T-helper 22 cell (primary cell): ENCODE measurements around the gene SH2D3A.
"Not testable (repeated sequence)": the region's sequence is repeated elsewhere in the genome, so short reads cannot be mapped to it uniquely, and the experiment has no call there.

Experiments
- DNase-seq: peaks from one replicate; pipeline ENCODE4 v3.0.0-alpha.2; 2020; ENCODE audit warnings: low read depth

Gene SH2D3A

GRCh38 chr19:6754653-6755463 lies 12.4 kb downstream of the SH2D3A start:
- no peak for DNase-seq

- no peak for DNase-seq
Observed at GRCh38 chr19:6754136-6754535, 13.1 kb downstream of the SH2D3A start.

DNA sequence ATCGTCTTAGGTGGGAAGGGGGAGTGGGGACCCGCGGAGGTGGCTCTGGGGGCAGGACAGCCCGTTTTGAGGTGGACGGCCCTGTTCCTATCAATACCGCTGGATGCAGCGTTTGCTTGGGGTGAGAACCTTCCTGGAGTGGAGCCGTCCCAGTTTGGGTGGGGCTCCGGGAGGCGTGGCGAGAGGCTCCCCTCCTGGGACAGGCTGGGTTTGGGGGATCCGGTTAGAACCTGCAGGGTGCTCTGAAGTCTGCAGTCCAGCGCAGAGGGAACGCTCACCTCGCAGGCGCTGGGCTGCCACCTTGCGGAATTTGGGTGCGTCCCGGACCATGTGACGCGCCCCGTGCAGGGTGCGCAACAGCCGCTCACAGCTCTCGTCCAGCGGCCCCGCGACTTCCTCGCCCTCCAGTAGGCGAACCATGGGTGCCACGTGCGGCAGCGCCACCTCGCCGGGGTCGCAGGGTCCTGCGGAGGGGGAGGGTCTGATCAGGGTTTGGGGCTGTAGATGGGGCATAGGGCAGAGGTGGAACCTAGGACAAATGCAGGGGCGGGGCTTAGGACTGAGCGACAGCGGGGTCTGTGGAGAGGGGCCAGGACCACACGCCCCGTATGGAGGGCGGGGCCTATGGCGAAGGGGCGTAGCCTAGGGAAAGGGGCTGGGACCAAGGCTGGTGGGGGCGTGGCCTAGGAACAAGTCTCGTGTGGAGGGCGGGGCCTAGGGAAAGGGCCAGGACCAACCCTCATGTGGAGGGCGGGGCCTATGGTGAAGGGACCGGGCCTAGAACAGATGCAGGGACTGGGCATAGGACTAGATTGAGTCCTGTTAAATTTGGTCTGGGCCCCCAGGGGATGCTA lies 13.8 kb downstream of the SH2D3A start:
- peak; percentile 63 for DNase-seq

DNA sequence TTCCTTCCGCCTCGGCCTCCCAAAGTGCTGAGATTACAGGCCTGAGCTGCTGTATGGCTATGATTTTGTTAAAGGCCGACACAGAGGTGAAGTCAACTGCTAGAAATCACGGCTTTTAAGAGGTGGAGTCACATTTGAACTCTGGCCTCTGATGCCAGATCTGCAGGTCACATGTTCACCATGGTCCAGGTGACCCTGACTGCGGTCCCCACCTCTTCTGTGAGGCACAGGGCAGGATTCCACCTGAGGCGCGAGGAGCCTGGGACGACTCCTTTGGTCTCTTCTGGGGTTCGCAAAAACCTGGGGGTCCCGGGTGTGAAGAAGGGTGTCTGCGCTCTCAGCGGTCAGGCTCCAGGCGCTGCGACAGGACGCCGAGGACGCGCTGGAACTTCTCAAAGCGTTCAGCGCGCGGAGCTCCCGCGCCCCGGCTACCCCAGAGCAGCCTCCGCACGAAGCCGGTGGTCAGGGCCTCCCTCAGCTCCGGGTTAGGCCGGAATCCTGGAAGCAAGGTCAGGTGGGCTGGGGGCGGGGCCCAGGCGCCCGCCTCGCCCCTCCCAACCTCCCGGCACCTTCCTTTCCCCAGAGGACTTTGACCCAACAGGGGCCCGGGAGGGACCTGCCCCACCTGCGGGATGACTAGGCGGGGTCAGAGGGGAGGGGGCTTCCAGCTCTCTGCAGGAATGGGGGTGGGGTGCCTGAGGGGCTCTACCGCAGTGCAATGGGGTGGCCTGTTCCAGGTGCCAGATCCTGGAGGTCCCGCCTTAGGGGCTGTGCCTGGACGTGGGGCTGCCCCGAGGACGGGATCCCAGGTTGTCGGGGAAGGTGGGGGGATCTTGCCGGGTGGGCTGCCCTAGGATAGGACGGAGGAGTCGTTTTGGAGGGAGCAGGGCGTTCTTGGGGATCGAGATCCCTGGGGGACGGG lies 14.7 kb downstream of the SH2D3A start:
- no peak for DNase-seq

DNA sequence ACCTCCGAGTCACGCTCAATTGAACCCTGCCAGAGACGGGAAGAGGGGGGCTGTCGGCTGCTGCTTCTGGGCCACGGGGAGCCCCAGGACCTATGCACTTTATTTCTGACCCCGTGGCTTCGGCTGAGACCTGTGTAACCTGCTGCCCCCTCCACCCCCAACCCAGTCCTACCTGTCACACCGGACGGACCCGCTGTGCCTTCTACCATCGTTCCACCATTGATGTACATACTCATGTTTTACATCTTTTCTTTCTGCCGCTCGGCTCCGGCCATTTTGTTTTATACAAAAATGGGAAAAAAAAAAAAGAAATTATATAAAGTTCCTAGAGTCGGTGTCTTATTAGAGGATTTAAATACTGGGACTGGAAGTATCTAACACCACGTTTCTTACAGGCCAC lies 16.0 kb downstream of the SH2D3A start:
- no peak for DNase-seq

GRCh38 chr19:6750062-6750461 lies 17.2 kb downstream of the SH2D3A start:
- no peak for DNase-seq

GRCh38 chr19:6748543-6748942 lies 18.7 kb downstream of the SH2D3A start:
- DNase-seq: not testable (repeated sequence)

GRCh38 chr19:6745965-6746364 lies 21.3 kb downstream of the SH2D3A start:
- DNase-seq: no peak

DNA sequence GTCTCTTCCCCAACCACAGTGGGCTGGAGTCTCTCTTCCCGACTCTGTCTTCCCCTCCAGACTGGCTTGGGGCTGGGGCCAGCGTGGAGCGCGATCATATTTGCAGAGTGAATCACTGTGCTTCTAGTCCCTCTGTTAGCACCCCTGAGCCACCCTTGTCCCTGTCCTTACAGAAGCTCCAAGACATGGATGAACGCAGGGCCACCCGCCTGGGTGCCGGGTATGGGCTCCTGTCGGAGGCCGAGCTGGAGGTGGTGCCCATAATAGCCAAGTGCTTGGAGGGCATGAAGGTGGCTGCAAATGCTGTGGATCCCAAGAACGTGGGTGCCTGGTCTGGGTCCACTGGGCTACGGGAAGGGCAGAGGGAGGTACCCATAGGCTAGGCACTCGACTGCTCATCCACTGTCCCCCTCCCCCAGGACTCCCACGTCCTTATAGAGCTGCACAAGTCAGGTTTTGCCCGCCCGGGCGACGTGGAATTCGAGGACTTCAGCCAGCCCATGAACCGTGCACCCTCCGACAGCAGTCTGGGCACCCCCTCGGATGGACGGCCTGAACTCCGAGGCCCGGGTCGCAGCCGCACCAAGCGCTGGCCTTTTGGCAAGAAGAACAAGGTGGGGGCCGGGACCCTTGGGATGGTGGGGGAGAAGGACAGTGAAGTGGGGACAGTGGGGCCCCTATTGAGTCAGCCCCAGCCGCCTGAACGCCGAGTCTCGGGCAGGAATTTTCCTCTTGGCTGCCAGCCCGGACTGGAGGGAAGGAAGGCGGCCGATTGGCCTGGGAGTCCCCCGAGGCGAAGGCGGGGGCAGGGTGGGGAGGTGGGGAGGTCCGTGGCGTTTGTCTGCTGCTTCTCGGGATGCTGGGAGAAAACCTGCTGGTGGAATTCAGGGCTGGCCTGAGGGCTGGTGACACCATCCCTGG lies 22.6 kb downstream of the SH2D3A start:
- no peak for DNase-seq

- no peak for DNase-seq
Observed at GRCh38 chr19:6743714-6744380, 23.4 kb downstream of the SH2D3A start.

DNA sequence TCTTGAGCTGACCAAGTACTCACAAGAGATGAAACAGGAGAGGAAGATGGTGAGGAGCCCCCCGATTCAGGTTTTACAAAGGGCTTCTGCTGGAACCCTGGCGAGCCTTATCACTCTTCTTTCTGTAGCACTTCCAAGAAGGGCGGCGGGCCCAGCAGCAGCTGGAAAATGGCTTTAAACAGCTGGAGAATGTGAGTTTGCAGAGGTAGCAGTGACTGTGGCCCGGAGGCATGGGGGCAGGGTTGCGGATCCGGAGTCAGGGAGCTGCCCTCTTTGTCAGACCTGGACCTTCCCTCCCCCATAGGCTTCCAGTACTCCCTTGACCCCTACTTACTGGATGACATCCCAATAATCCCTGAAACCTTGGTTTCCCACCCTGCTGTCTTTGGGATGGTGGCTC lies 24.2 kb downstream of the SH2D3A start:
- no peak for DNase-seq

DNA sequence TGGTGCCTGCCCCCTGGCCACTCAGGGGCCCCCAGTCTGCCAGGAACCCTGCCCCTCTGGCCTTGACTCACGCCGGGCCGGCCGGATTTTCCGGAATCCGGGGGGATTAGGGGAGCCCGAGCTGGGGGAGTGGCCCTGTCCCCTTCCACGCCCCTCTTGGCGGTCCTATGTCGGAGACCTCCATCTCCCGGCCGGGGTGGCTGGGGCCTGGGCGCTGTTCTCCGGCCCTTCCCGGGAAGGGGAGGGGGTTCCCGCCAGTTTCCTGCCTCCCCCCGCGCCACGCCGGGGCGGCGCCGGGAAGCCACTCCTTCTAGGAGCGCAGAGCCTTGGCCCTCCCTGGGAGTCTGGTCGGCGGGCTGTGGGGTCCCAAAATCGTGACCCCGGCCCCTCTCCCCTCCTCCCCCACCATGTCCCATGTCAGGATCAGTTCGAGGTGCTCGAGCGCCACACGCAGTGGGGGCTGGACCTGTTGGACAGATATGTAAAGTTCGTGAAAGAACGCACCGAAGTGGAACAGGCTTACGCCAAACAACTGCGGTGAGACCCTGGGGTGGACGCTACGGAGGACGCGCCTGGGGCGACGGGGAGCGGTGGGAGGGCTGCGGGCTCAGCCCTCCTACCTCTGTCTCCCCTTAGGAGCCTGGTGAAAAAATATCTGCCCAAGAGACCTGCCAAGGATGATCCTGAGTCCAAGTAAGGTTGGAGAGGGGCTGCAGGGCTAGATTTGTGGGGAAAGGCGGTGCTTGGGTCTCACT lies 26.5 kb downstream of the SH2D3A start:
- DNase-seq: no peak

DNA sequence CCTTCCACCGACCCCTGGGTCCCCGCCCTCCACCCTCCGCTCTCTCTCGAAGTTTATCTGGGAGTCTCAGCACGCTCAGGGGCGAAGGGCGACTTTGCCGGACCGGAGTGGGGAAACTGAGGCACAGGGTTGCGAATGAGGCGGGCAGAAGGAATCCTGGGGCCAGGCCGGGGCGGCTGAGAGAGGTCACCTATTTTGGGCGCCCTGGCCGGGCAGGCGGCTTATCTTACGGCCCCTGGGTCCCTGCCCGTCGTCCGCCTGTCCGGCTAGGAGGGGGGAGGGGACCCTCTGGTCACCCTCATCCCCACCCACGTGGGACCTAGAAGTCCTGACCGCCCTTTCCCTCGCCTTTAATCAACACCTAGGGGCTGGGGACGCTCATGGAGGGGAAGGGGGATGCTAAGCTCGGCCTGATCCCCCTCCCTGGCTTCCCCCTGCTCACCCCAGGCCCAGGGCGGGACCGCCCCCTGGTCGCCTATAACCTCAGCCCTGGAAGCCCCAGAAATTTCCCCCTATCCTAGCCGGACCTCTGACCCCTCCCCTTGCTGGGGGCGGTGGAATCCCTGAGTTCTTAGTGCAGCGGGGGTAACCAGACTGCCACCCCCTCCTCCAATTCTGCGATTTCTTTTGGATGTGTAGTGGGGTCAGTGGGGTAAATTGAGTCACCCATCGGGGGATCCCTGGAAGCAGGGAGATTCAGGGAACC lies 27.2 kb downstream of the SH2D3A start:
- DNase-seq: no peak

GRCh38 chr19:6739390-6739882 lies 27.8 kb downstream of the SH2D3A start, which contains the start of gene TRIP10:
Gene TRIP10 (plus strand): TSS chr19:6739680. CDS start chr19:6739762, 82 bp downstream.
- peak; percentile 74 for DNase-seq

GRCh38 chr19:6738787-6739389 lies 28.3 kb downstream of the SH2D3A start:
- DNase-seq: no peak

- DNase-seq: peak; percentile 56
Observed at GRCh38 chr19:6737873-6738786, 29.1 kb downstream of the SH2D3A start.

GRCh38 chr19:6737284-6737872 lies 29.9 kb downstream of the SH2D3A start, which contains the start of gene GPR108:
Gene GPR108 (minus strand): TSS chr19:6737580. CDS start chr19:6737576, 4 bp downstream.
- peak; percentile 100 for DNase-seq
